HEK293 (cell line): ENCODE measurements around the gene ABCF2.

Experiments
- CTCF ChIA-PET: fragments of 350-600 bp; formaldehyde crosslinking; extraction: SDS; loops from one replicate; lab custom pipeline; 2021; ENCODE audit warnings: antibody characterized with exemption; lab: Yijun Ruan, JAX
- POLR2A ChIA-PET: fragments of 300-600 bp; formaldehyde crosslinking; extraction: SDS; loops from one replicate; lab custom pipeline; 2020; ENCODE audit warnings: antibody characterized with exemption, inconsistent platforms; lab: Yijun Ruan, JAX
- H3K27ac ChIP-seq: fragments of 200-500 bp; sonication (Bioruptor generic); 2 replicates; pipeline ENCODE4 v1.5.1; 2014; ENCODE audit warnings: low read depth, low read length, control low read depth, inconsistent platforms; ENCODE audit errors: extremely low read depth
- H3K36me3 ChIP-seq, 2 experiments: fragments of 200-500 bp in 1 of 2; sonication (Bioruptor generic) in 1 of 2; 1 replicate in 1 of 2; 2 replicates in 1 of 2; pipeline ENCODE4 v1.5.1; 2014 to 2017; ENCODE audit warnings: inconsistent platforms in 2 of 2, low read length in 2 of 2; ENCODE audit not compliant: control insufficient read depth in 2 of 2, insufficient read depth in 1 of 2
- H3K4me1 ChIP-seq: fragments of 200-500 bp; sonication (Bioruptor generic); 2 replicates; pipeline ENCODE4 v1.5.1; 2014; ENCODE audit warnings: mild to moderate bottlenecking, low read length, inconsistent platforms; ENCODE audit not compliant: control insufficient read depth, insufficient read depth
- H3K4me3 ChIP-seq: 2 replicates; pipeline ENCODE4 v1.5.1; 2011; ENCODE audit warnings: low read depth, mild to moderate bottlenecking, control low read depth, low read length, moderate library complexity
- H3K9me3 ChIP-seq: fragments of 200-500 bp; sonication (Bioruptor generic); 2 replicates; pipeline ENCODE4 v1.5.1; 2014; ENCODE audit warnings: low read depth, low read length, inconsistent platforms; ENCODE audit not compliant: control insufficient read depth, insufficient read depth
- EGR2 ChIP-seq: fragments of 450-650 bp; formaldehyde crosslinking; IDR thresholded peaks from 2 replicates; pipeline ENCODE4 v1.5.1; 2016; ENCODE audit warnings: low read depth, missing biosample characterization, missing genetic modification characterization
- SP2 ChIP-seq: fragments of 450-650 bp; formaldehyde crosslinking; IDR thresholded peaks from 2 replicates; pipeline ENCODE4 v1.5.1; 2016; ENCODE audit warnings: missing biosample characterization, missing genetic modification characterization
- SP3 ChIP-seq: fragments of 450-650 bp; formaldehyde crosslinking; IDR thresholded peaks from 2 replicates; pipeline ENCODE4 v1.5.1; 2016; ENCODE audit warnings: missing biosample characterization, missing genetic modification characterization
- YY1 ChIP-seq: fragments of 450-650 bp; formaldehyde crosslinking; IDR thresholded peaks from 2 replicates; pipeline ENCODE4 v1.5.1; 2018; ENCODE audit warnings: missing biosample characterization, missing genetic modification characterization
- ZBTB11 ChIP-seq: fragments of 450-650 bp; formaldehyde crosslinking; conservative IDR thresholded peaks from 2 replicates; pipeline ENCODE4 v1.5.1; 2016; ENCODE audit warnings: low read depth, missing biosample characterization, missing genetic modification characterization
- ZBTB17 ChIP-seq: fragments of 450-650 bp; formaldehyde crosslinking; IDR thresholded peaks from 2 replicates; pipeline ENCODE4 v1.5.1; 2016; ENCODE audit warnings: missing biosample characterization, missing genetic modification characterization
- ZBTB48 ChIP-seq: fragments of 450-650 bp; formaldehyde crosslinking; IDR thresholded peaks from 2 replicates; pipeline ENCODE4 v1.5.1; 2016; ENCODE audit warnings: missing biosample characterization, missing genetic modification characterization
- ZBTB6 ChIP-seq: fragments of 450-650 bp; formaldehyde crosslinking; IDR thresholded peaks from 2 replicates; pipeline ENCODE4 v1.5.1; 2017; ENCODE audit warnings: missing biosample characterization, missing genetic modification characterization
- ZNF140 ChIP-seq: fragments of 450-650 bp; formaldehyde crosslinking; IDR thresholded peaks from 2 replicates; pipeline ENCODE4 v1.5.1; 2016; ENCODE audit warnings: missing biosample characterization, missing genetic modification characterization
- ZNF302 ChIP-seq: fragments of 450-650 bp; formaldehyde crosslinking; IDR thresholded peaks from 2 replicates; pipeline ENCODE4 v1.5.1; 2016; ENCODE audit warnings: missing biosample characterization, missing genetic modification characterization, low read depth
- ZNF394 ChIP-seq: fragments of 450-650 bp; formaldehyde crosslinking; IDR thresholded peaks from 2 replicates; pipeline ENCODE4 v1.5.1; 2016; ENCODE audit warnings: missing biosample characterization, missing genetic modification characterization, mild to moderate bottlenecking, moderate library complexity, borderline replicate concordance
- ZNF423 ChIP-seq: fragments of 450-650 bp; formaldehyde crosslinking; IDR thresholded peaks from 2 replicates; pipeline ENCODE4 v1.5.1; 2016; ENCODE audit warnings: missing biosample characterization, missing genetic modification characterization
- ZNF501 ChIP-seq: fragments of 450-650 bp; formaldehyde crosslinking; IDR thresholded peaks from 2 replicates; pipeline ENCODE4 v1.5.1; 2016; ENCODE audit warnings: missing biosample characterization, missing genetic modification characterization
- ZNF518A ChIP-seq: fragments of 450-650 bp; formaldehyde crosslinking; conservative IDR thresholded peaks from 2 replicates; pipeline ENCODE4 v1.5.1; 2016; ENCODE audit warnings: low read depth, missing biosample characterization, missing genetic modification characterization
- ZNF600 ChIP-seq: fragments of 450-650 bp; formaldehyde crosslinking; IDR thresholded peaks from 2 replicates; pipeline ENCODE4 v1.5.1; 2016; ENCODE audit warnings: missing biosample characterization, missing genetic modification characterization
- ZNF629 ChIP-seq: fragments of 450-650 bp; formaldehyde crosslinking; IDR thresholded peaks from 2 replicates; pipeline ENCODE4 v1.5.1; 2017; ENCODE audit warnings: missing biosample characterization, missing genetic modification characterization
- ZNF692 ChIP-seq: fragments of 450-650 bp; formaldehyde crosslinking; IDR thresholded peaks from 2 replicates; pipeline ENCODE4 v1.5.1; 2016; ENCODE audit warnings: missing biosample characterization, missing genetic modification characterization
- ZSCAN23 ChIP-seq: fragments of 450-650 bp; formaldehyde crosslinking; IDR thresholded peaks from 2 replicates; pipeline ENCODE4 v1.5.1; 2016; ENCODE audit warnings: missing biosample characterization, missing genetic modification characterization
- ZSCAN4 ChIP-seq: fragments of 450-650 bp; formaldehyde crosslinking; IDR thresholded peaks from 2 replicates; pipeline ENCODE4 v1.5.1; 2017; ENCODE audit warnings: missing biosample characterization, missing genetic modification characterization

The ABCF2 gene

GRCh38 chr7:151232917-151233701, 6.1 kb upstream of the ABCF2 start (continued):
- TF ChIP-seq ZBTB6 = peak; percentile 48; the same call in 1 of the 2 replicates
- TF ChIP-seq ZBTB48 (tag by site-specific recombination) = 0 out of 2 replicates have a peak, but pooled peaks have one; percentile 32
- TF ChIP-seq EGR2 = peak; percentile 70
- TF ChIP-seq ZNF629 = peak; percentile 21; the same call in 1 of the 2 replicates
- peak; percentile 84 for TF ChIP-seq YY1 (tag by site-specific recombination)
- no peak for TF ChIP-seq ZNF518A
- peak; percentile 57 for TF ChIP-seq ZNF692
- peak; percentile 94 for TF ChIP-seq ZBTB17 (tag by site-specific recombination)
- no peak for TF ChIP-seq SP2 (tag by site-specific recombination)
- TF ChIP-seq, all 188 proteins: peak for 23

GRCh38 chr7:151232091-151232916, 5.3 kb upstream of the ABCF2 start, which contains the start of gene CHPF2:
Gene CHPF2 (plus strand): TSS chr7:151232483. CDS start chr7:151234012, 1,529 bp downstream.
- H3K4me1 ChIP-seq = peaks cover 3% of the 10 kb centered on the region; the same call in 1 of the 2 replicates
- H3K36me3 ChIP-seq = peaks cover 3 to 35% of the 10 kb centered on the region in 2 experiments; a peak in 2 of 3 replicates
- CTCF ChIA-PET = interaction anchor here (1.0 kb wide), 3 partner anchors 12 to 109 kb away, joined by 3 to 11 read pairs (median 7); no protein-coding TSS in a partner anchor
- H3K27ac ChIP-seq = peak within 1 kb of the TSS; percentile 59
- H3K4me3 ChIP-seq = peak within 1 kb of the TSS; percentile 93
- POLR2A ChIA-PET = interaction anchor here (1.0 to 3.2 kb wide), 5 partner anchors 11 to 81 kb away, joined by 3 to 23 read pairs (median 4); no protein-coding TSS in a partner anchor
- H3K9me3 ChIP-seq = no peaks in the 10 kb centered on the region
- 0 out of 2 replicates have a peak, but pooled peaks have one; percentile 25 for TF ChIP-seq ZNF600
- no peak for TF ChIP-seq ZNF302
- no peak for TF ChIP-seq ZSCAN4 (tag by site-specific recombination)
- 0 out of 2 replicates have a peak, but pooled peaks have one; percentile 37 for TF ChIP-seq SP3
- peak; percentile 89 for TF ChIP-seq ZNF501 (tag by site-specific recombination)
- no peak for TF ChIP-seq ZSCAN23 (tag by site-specific recombination)
- TF ChIP-seq ZNF394 (tag by site-specific recombination) = no peak; the same call in 1 of the 2 replicates
- TF ChIP-seq ZNF140 (tag by site-specific recombination) = no peak
- no peak for TF ChIP-seq ZNF423 (tag by site-specific recombination)
- peak; percentile 85 for TF ChIP-seq SP2 (tag by site-specific recombination)
- peak; percentile 89 for TF ChIP-seq ZBTB11 (tag by site-specific recombination)
